HUES6 (cell line): ENCODE data around the gene CD69.

ENCODE experiments used
- H3K27ac ChIP-seq: 2 replicates; pipeline ENCODE4 v1.7.0; 2013; ENCODE audit warnings: low read depth, mild to moderate bottlenecking, low read length, inconsistent platforms
- H3K27me3 ChIP-seq: 2 replicates; pipeline ENCODE4 v1.6.1; 2013; ENCODE audit warnings: low read length; ENCODE audit not compliant: control insufficient read depth, insufficient read depth
- H3K36me3 ChIP-seq: 2 replicates; pipeline ENCODE4 v1.6.1; 2013; ENCODE audit warnings: low read length; ENCODE audit not compliant: control insufficient read depth, insufficient read depth
- H3K4me1 ChIP-seq: 2 replicates; pipeline ENCODE4 v1.6.1; 2013; ENCODE audit warnings: low read length; ENCODE audit not compliant: control insufficient read depth, insufficient read depth
- H3K4me3 ChIP-seq: 2 replicates; pipeline ENCODE4 v1.5.1; 2013; ENCODE audit warnings: low read depth, low read length
- H3K9ac ChIP-seq: one replicate; pipeline ENCODE4 v1.6.1; 2013; ENCODE audit warnings: mild to moderate bottlenecking, low read length
- H3K9me3 ChIP-seq: 2 replicates; pipeline ENCODE4 v1.6.1; 2013; ENCODE audit warnings: low read depth, low read length; ENCODE audit not compliant: control insufficient read depth, insufficient read depth

Gene CD69

GRCh38 chr12:9779209-9779608, 18.5 kb upstream of the CD69 start:
- H3K9me3 ChIP-seq: peaks cover 5% of the 10 kb centered on the region
- no peak overlapping the region for H3K27ac ChIP-seq
- no peaks in the 10 kb centered on the region for H3K36me3 ChIP-seq
- no peak overlapping the region for H3K4me3 ChIP-seq
- no peaks in the 10 kb centered on the region for H3K27me3 ChIP-seq
- no peak overlapping the region for H3K9ac ChIP-seq
- H3K4me1 ChIP-seq: peaks cover 24% of the 10 kb centered on the region

GRCh38 chr12:9776781-9777180, 16.1 kb upstream of the CD69 start:
- no peaks in the 10 kb centered on the region for H3K27me3 ChIP-seq
- H3K9ac ChIP-seq: no peak overlapping the region
- H3K4me1 ChIP-seq: peaks cover 17% of the 10 kb centered on the region; the same call in 1 of the 2 replicates
- no peaks in the 10 kb centered on the region for H3K36me3 ChIP-seq
- no peak overlapping the region for H3K27ac ChIP-seq
- H3K9me3 ChIP-seq: peaks cover 5% of the 10 kb centered on the region
- no peak overlapping the region for H3K4me3 ChIP-seq

GRCh38 chr12:9773216-9773877, 12.6 kb upstream of the CD69 start:
- Histone ChIP-seq H3K36me3 (no peaks in the 10 kb centered on the region), H3K27me3 (no peaks in the 10 kb centered on the region), H3K27ac (no peak overlapping the region), H3K9ac (no peak overlapping the region), H3K9me3 (no peaks in the 10 kb centered on the region), H3K4me1 (peaks cover 17% of the 10 kb centered on the region; the same call in 1 of the 2 replicates), H3K4me3 (no peak overlapping the region)

DNA sequence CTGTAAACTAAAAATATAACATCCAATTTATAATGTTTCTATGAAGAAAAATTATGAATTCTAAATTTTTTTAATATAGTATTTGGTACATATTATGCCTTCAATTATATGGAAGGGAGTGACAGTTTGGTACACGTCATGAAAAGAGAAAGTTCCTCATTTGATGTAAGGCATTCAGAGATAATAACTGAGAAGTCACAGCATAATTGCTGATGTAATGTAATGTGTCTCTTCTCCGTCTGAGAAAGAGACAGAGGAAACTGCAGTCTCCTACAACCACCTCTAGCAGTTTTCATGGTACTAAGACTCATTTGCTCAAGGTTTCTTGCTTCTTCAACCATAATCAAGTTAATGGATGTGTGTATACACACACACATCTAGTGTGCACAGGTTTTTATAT, 2.3 kb upstream of the CD69 start:
- Histone ChIP-seq H3K4me3 (no peak overlapping the region), H3K36me3 (no peaks in the 10 kb centered on the region), H3K27ac (no peak overlapping the region), H3K9ac (no peak overlapping the region), H3K4me1 (peaks cover 5% of the 10 kb centered on the region; the same call in 1 of the 2 replicates), H3K9me3 (no peaks in the 10 kb centered on the region), H3K27me3 (no peaks in the 10 kb centered on the region)

DNA sequence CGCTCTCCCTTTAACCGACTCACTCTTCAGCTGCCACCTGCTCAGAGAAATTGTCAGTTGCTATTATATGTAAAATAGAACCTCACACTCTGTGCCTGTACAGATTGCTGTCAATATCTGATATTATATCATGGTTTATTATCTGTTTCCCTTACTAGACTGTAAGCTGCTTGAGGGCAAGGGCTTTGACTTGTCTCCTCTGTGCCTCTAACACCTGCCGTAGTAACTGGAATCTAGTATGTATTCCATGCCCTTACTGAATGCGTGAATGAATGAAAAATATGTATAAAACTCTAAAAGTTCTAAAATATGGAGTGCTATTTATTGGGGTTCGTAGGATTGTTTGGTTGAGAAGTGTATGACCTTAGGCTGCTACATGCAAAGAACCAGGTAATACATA, 1.7 kb upstream of the CD69 start:
- Histone ChIP-seq H3K9me3 (no peaks in the 10 kb centered on the region), H3K9ac (no peak overlapping the region), H3K36me3 (no peaks in the 10 kb centered on the region), H3K27me3 (no peaks in the 10 kb centered on the region), H3K4me1 (peaks cover 5% of the 10 kb centered on the region; the same call in 1 of the 2 replicates), H3K27ac (no peak overlapping the region), H3K4me3 (no peak overlapping the region)

GRCh38 chr12:9761419-9761781, 699 bp upstream of the CD69 start:
- Histone ChIP-seq H3K9me3 (no peaks in the 10 kb centered on the region), H3K4me3 (no peak overlapping the region), H3K36me3 (no peaks in the 10 kb centered on the region), H3K9ac (no peak overlapping the region), H3K4me1 (peaks cover 5% of the 10 kb centered on the region; the same call in 1 of the 2 replicates), H3K27me3 (no peaks in the 10 kb centered on the region), H3K27ac (no peak overlapping the region)

DNA sequence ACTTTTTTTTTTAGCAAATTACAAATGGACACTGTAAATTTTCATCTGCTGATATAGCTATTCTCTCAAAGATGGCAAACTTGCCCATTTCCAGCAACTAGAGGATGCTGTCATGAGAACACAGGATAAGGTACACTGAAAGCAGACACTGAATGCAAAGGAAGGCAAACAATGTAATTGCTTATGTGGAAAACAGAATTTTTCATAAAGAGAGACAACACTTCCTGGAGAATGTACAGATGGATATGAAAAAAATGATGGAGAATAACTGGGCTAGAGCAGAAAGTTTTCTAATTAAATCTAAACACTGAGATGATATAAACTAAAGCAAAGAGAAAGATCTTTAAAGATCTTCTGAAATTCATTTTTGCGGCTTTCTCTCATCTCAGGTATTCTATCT, 581 bp downstream of the CD69 start:
- H3K4me3 ChIP-seq: no peak overlapping the region
- no peak overlapping the region for H3K9ac ChIP-seq
- H3K27ac ChIP-seq: no peak overlapping the region

GRCh38 chr12:9759694-9760093, 1.0 kb downstream of the CD69 start:
- Histone ChIP-seq H3K9ac (no peak overlapping the region), H3K4me3 (no peak overlapping the region)

More for the DNA sequence above, 581 bp downstream of the CD69 start:
- H3K9me3 ChIP-seq: no peaks in the 10 kb centered on the region
- no peaks in the 10 kb centered on the region for H3K36me3 ChIP-seq
- peaks cover 5% of the 10 kb centered on the region; the same call in 1 of the 2 replicates for H3K4me1 ChIP-seq
- H3K27me3 ChIP-seq: no peaks in the 10 kb centered on the region

GRCh38 chr12:9758119-9758518, 2.6 kb downstream of the CD69 start:
- no peak overlapping the region for H3K4me3 ChIP-seq

More at GRCh38 chr12:9759694-9760093, 1.0 kb downstream of the CD69 start:
- Histone ChIP-seq H3K36me3 (no peaks in the 10 kb centered on the region), H3K4me1 (peaks cover 3% of the 10 kb centered on the region; the same call in 1 of the 2 replicates), H3K9me3 (no peaks in the 10 kb centered on the region), H3K27ac (no peak overlapping the region), H3K27me3 (no peaks in the 10 kb centered on the region)

GRCh38 chr12:9757433-9758025, 3.2 kb downstream of the CD69 start:
- H3K36me3 ChIP-seq: no peaks in the 10 kb centered on the region
- no peaks in the 10 kb centered on the region for H3K27me3 ChIP-seq
- H3K4me1 ChIP-seq: no peaks in the 10 kb centered on the region
- H3K27ac ChIP-seq: no peak overlapping the region
- no peaks in the 10 kb centered on the region for H3K9me3 ChIP-seq
- no peak overlapping the region for H3K9ac ChIP-seq
- H3K4me3 ChIP-seq: no peak overlapping the region

More at GRCh38 chr12:9758119-9758518, 2.6 kb downstream of the CD69 start:
- no peaks in the 10 kb centered on the region for H3K9me3 ChIP-seq
- no peak overlapping the region for H3K9ac ChIP-seq
- H3K27me3 ChIP-seq: no peaks in the 10 kb centered on the region
- no peaks in the 10 kb centered on the region for H3K36me3 ChIP-seq
- no peaks in the 10 kb centered on the region for H3K4me1 ChIP-seq
- H3K27ac ChIP-seq: no peak overlapping the region

DNA sequence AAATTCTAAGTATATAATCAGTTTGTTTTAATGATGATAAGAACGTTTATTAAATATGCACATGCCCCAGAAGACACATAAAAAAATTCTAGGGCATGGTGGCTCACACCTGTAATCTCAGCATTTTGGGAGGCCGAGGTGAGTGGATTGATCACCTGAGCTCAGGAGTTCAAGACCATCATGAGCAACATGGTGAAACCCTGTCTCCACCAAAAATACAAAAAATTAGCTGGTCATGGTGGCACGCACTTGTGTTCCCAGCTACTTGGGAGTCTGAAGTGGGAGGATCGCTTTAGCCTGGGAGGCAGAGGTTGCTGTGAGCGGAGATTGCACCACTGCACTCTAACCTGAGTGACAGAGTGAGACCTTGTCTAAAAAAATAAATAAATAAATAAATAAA, 4.0 kb downstream of the CD69 start:
- Histone ChIP-seq H3K36me3 (no peaks in the 10 kb centered on the region), H3K4me3 (no peak overlapping the region), H3K9me3 (no peaks in the 10 kb centered on the region), H3K4me1 (peaks cover under 1% of the 10 kb centered on the region; the same call in 1 of the 2 replicates), H3K27ac (no peak overlapping the region), H3K27me3 (no peaks in the 10 kb centered on the region), H3K9ac (no peak overlapping the region)
